SK-N-SH (cell line): ENCODE data around the gene ATP2B2. TPM values are rescaled to one million over a fixed set of nuclear protein-coding genes. Genes with fewer than 3 reads are reported as not detected.

Source experiments
- CTCF ChIA-PET: fragments of 300-600, 350-600 bp; formaldehyde crosslinking; extraction: SDS; loops from one replicate; lab custom pipeline; 2021; lab: Yijun Ruan, JAX
- POLR2A ChIA-PET: fragments of 350-600 bp; sonication (Branson Sonifier 250); formaldehyde crosslinking; extraction: SDS; loops from one replicate; lab custom pipeline; 2020; ENCODE audit warnings: antibody characterized with exemption, inconsistent platforms; lab: Yijun Ruan, JAX
- DNase-seq: peaks from one replicate; pipeline ENCODE4 v3.0.0; 2012
- H2AFZ ChIP-seq: fragments of 200-600 bp; sonication (generic); 2 replicates; pipeline ENCODE4 v1.8.1; 2016; ENCODE audit warnings: antibody characterized with exemption, mild to moderate bottlenecking, low read depth
- H3F3A ChIP-seq: fragments of 200-600 bp; sonication (generic); replicated peaks from 2 replicates; pipeline ENCODE3; 2016; ENCODE audit warnings: antibody characterized with exemption, mild to moderate bottlenecking; ENCODE audit not compliant: insufficient read depth
- H3K27ac ChIP-seq, 2 experiments: fragments of 200-500 bp in 1 of 2; fragments of 200-600 bp in 1 of 2; sonication (Bioruptor generic) in 1 of 2; sonication (generic), shearing (Covaris generic) in 1 of 2; 2 replicates each; pipeline versions ENCODE4 v1.5.1 to v1.6.1; 2014 to 2016; ENCODE audit warnings: low read depth in 2 of 2, inconsistent platforms in 1 of 2, low read length in 1 of 2, mild to moderate bottlenecking in 1 of 2, mixed read lengths in 1 of 2
- H3K27me3 ChIP-seq: fragments of 200-600 bp; sonication (generic), shearing (Covaris generic); 2 replicates; pipeline ENCODE4 v1.6.1; 2016; ENCODE audit warnings: mixed run types; ENCODE audit not compliant: insufficient read depth
- H3K36me3 ChIP-seq, 2 experiments: fragments of 200-500 bp in 1 of 2; fragments of 200-600 bp in 1 of 2; sonication (Bioruptor generic) in 1 of 2; sonication (generic) in 1 of 2; replicated peaks in 1 of 2; 2 replicates each; pipeline versions ENCODE3 to v1.5.1; 2014 to 2016; ENCODE audit warnings: low read length in 1 of 2, mild to moderate bottlenecking in 1 of 2; ENCODE audit not compliant: insufficient read depth in 2 of 2, control insufficient read depth in 1 of 2
- H3K4me1 ChIP-seq, 2 experiments: fragments of 200-500 bp in 1 of 2; fragments of 200-600 bp in 1 of 2; sonication (Bioruptor generic) in 1 of 2; sonication (generic), shearing (Covaris generic) in 1 of 2; 2 replicates each; pipeline versions ENCODE4 v1.5.1 to v1.6.1; 2014 to 2016; ENCODE audit warnings: low read depth in 1 of 2, low read length in 1 of 2, mixed run types in 1 of 2; ENCODE audit not compliant: insufficient read depth in 2 of 2, control insufficient read depth in 1 of 2
- H3K4me2 ChIP-seq: fragments of 200-600 bp; sonication (generic), shearing (Covaris generic); 2 replicates; pipeline ENCODE4 v1.6.1; 2017; ENCODE audit warnings: mixed run types
- H3K4me3 ChIP-seq, 2 experiments: fragments of 200-500 bp in 1 of 2; fragments of 200-600 bp in 1 of 2; sonication (Bioruptor generic) in 1 of 2; sonication (generic), shearing (Covaris generic) in 1 of 2; 2 replicates each; pipeline versions ENCODE4 v1.5.1 to v1.8.1; 2014 to 2016; ENCODE audit warnings: low read depth in 2 of 2, inconsistent platforms in 1 of 2, low read length in 1 of 2, mild to moderate bottlenecking in 1 of 2, mixed read lengths in 1 of 2, moderate library complexity in 1 of 2
- H3K79me2 ChIP-seq: fragments of 200-600 bp; sonication (generic); 2 replicates; pipeline ENCODE4 v1.8.1; 2017; ENCODE audit warnings: mild to moderate bottlenecking; ENCODE audit not compliant: insufficient read depth
- H3K9ac ChIP-seq: fragments of 200-600 bp; sonication (generic); 2 replicates; pipeline ENCODE4 v1.6.1; 2017; ENCODE audit warnings: mixed run types
- H3K9me2 ChIP-seq: fragments of 200-600 bp; sonication (generic); 2 replicates; pipeline ENCODE4 v1.6.1; 2017; ENCODE audit warnings: mixed run types
- H3K9me3 ChIP-seq: fragments of 200-600 bp; sonication (generic); 2 replicates; pipeline ENCODE4 v1.6.1; 2017; ENCODE audit warnings: mixed run types, mild to moderate bottlenecking, moderate library complexity
- H4K20me1 ChIP-seq: fragments of 200-600 bp; sonication (generic); 2 replicates; pipeline ENCODE4 v1.6.1; 2017; ENCODE audit warnings: mild to moderate bottlenecking, mixed run types; ENCODE audit not compliant: insufficient read depth
- CHD2 ChIP-seq: fragments of 150-350 bp; IDR thresholded peaks from 2 replicates; pipeline ENCODE4 v1.6.1; 2018; ENCODE audit warnings: low read length; ENCODE audit not compliant: partially characterized antibody
- ELF1 ChIP-seq: IDR thresholded peaks from 2 replicates; pipeline ENCODE4 v1.4.0; 2012
- EP300 ChIP-seq, 2 experiments: IDR thresholded peaks; 2 replicates each; pipeline versions ENCODE4 v1.4.0 to v1.6.1; 2012; ENCODE audit warnings: borderline replicate concordance in 1 of 2, low read depth in 1 of 2, low read length in 1 of 2
- EZH2phosphoT487 ChIP-seq: fragments of 200-600 bp; sonication (generic); IDR thresholded peaks from 2 replicates; pipeline ENCODE4 v1.6.1; 2017; ENCODE audit warnings: low read depth, mixed run types, mild to moderate bottlenecking, antibody characterized with exemption, moderate library complexity, borderline replicate concordance
- FOSL2 ChIP-seq: IDR thresholded peaks from 2 replicates; pipeline ENCODE4 v1.4.0; 2012; ENCODE audit warnings: low read depth, mild to moderate bottlenecking, moderate library complexity, borderline replicate concordance
- FOXM1 ChIP-seq: IDR thresholded peaks from 2 replicates; pipeline ENCODE4 v1.4.0; 2012; ENCODE audit warnings: low read depth, mild to moderate bottlenecking
- GABPA ChIP-seq: IDR thresholded peaks from 2 replicates; pipeline ENCODE4 v1.4.0; 2012; ENCODE audit warnings: low read depth, mild to moderate bottlenecking
- GATA2 ChIP-seq: sonication (generic); formaldehyde crosslinking; IDR thresholded peaks from 2 replicates; pipeline ENCODE4 v1.5.0; 2020; ENCODE audit warnings: mild to moderate bottlenecking, missing genetic modification reagents
- JUND ChIP-seq: IDR thresholded peaks from 2 replicates; pipeline ENCODE4 v1.4.0; 2012
- MXI1 ChIP-seq: IDR thresholded peaks from 2 replicates; pipeline ENCODE4 v1.6.1; 2012; ENCODE audit warnings: mild to moderate bottlenecking, low read depth, low read length, improper control_type of control experiment
- NRF1 ChIP-seq: IDR thresholded peaks from 2 replicates; pipeline ENCODE4 v1.6.1; 2012; ENCODE audit warnings: low read depth, mild to moderate bottlenecking, low read length
- RAD21 ChIP-seq: IDR thresholded peaks from 2 replicates; pipeline ENCODE4 v1.6.1; 2012; ENCODE audit warnings: mild to moderate bottlenecking, low read length
- RCOR1 ChIP-seq: fragments of 150-350 bp; IDR thresholded peaks from 2 replicates; pipeline ENCODE4 v1.6.1; 2017; ENCODE audit warnings: antibody characterized with exemption, low read length
- RFX5 ChIP-seq: IDR thresholded peaks from 2 replicates; pipeline ENCODE4 v1.6.1; 2012; ENCODE audit warnings: mild to moderate bottlenecking, improper control_type of control experiment, low read length
- RXRA ChIP-seq: IDR thresholded peaks from 2 replicates; pipeline ENCODE4 v1.4.0; 2012; ENCODE audit warnings: low read depth, mild to moderate bottlenecking, borderline replicate concordance
- TCF12 ChIP-seq: IDR thresholded peaks from 2 replicates; pipeline ENCODE4 v1.4.0; 2012
- YY1 ChIP-seq: IDR thresholded peaks from 2 replicates; pipeline ENCODE4 v1.4.0; 2012; ENCODE audit warnings: low read depth, mild to moderate bottlenecking
- WGBS: methylation state at CpG from one replicate; pipeline ENCODE4 v1.1.6; 2017; ENCODE audit warnings: low lambda C conversion rate; 5-methylcytosine and 5-hydroxymethylcytosine counted together
- polyA plus RNA-seq, 3 experiments: library from polyadenylated mRNA; depleted of rRNA; stranded (reverse); fragments of >200 nt; gene quantifications; 2 replicates each; pipeline ENCODE4 v1.2.3, GENCODE V29; 2012
- TF ChIP-seq, protein P1 (sequence below): fragments of 150-350 bp; IDR thresholded peaks from 2 replicates; pipeline ENCODE4 v1.6.1; 2017; ENCODE audit warnings: antibody characterized with exemption, low read length, low read depth, borderline replicate concordance
- TF ChIP-seq, protein P2 (sequence below): IDR thresholded peaks from 2 replicates; pipeline ENCODE4 v1.4.0; 2012; ENCODE audit warnings: low read depth, borderline replicate concordance
- TF ChIP-seq, protein P3 (sequence below): IDR thresholded peaks from 2 replicates; pipeline ENCODE4 v1.4.0; 2012; ENCODE audit warnings: low read depth
- TF ChIP-seq, protein P4 (sequence below): IDR thresholded peaks from 2 replicates; pipeline ENCODE4; 2012

Gene ATP2B2
- polyA plus RNA-seq, 1 of the 3 experiments (the other 2 are of a cell fraction), result 0.15 TPM

DNA sequence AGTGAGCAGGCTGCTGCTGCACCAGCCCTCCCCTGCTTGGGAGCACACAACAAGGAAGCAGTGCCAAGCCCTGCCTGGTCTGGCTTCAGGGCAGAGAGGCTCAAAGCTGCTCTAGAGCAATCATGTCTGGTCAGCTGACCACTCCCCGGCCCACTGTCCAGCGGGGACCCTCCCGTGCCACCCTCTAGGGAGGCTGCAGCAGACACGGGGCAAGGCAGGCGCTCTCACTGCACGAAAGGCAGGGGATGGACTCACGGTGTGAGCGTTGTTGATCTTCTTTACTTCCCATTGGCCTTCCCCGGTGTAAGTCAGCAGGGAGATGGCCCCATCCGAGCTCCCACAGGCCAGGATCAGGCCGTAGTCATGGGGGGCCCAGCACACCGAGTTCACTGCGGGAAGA is 193.7 kb downstream of the ATP2B2 start:
- no peak overlapping the region for H2AFZ ChIP-seq
- H3K27me3 ChIP-seq, result no peaks in the 10 kb centered on the region
- H3K4me2 ChIP-seq, result no peak overlapping the region
- 94% methylated on average over 5 of the region's 13 CpGs for WGBS
- H3K9me3 ChIP-seq, result no peaks in the 10 kb centered on the region
- POLR2A ChIA-PET, result interaction anchor here (1.6 kb wide), 1 partner anchor 9 kb away, joined by 7 read pairs; the partner anchor contains the start of gene SEC13
- H3K36me3 ChIP-seq, result peaks cover 77 to 79% of the 10 kb centered on the region in 2 experiments
- no peaks in the 10 kb centered on the region for H3K9me2 ChIP-seq
- H3K27ac ChIP-seq, result no peak overlapping the region
- TF ChIP-seq RCOR1 (no peak), GABPA (no peak), EP300 (IDR thresholded peaks at IDR 0.05; ENCODE audit: borderline replicate concordance in 1 of 2, low read depth in 1 of 2, low read length in 1 of 2) (no peak), NRF1 (no peak), GATA2 (CRISPR knock-in tag) (no peak), ELF1 (no peak), YY1 (no peak), TCF12 (no peak), CHD2 (no peak), FOSL2 (no peak)
- TF ChIP-seq, protein P1, sequence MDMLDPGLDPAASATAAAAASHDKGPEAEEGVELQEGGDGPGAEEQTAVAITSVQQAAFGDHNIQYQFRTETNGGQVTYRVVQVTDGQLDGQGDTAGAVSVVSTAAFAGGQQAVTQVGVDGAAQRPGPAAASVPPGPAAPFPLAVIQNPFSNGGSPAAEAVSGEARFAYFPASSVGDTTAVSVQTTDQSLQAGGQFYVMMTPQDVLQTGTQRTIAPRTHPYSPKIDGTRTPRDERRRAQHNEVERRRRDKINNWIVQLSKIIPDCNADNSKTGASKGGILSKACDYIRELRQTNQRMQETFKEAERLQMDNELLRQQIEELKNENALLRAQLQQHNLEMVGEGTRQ, result no peak
- TF ChIP-seq, protein P2, sequence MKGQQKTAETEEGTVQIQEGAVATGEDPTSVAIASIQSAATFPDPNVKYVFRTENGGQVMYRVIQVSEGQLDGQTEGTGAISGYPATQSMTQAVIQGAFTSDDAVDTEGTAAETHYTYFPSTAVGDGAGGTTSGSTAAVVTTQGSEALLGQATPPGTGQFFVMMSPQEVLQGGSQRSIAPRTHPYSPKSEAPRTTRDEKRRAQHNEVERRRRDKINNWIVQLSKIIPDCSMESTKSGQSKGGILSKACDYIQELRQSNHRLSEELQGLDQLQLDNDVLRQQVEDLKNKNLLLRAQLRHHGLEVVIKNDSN, result no peak
- TF ChIP-seq, protein P3, sequence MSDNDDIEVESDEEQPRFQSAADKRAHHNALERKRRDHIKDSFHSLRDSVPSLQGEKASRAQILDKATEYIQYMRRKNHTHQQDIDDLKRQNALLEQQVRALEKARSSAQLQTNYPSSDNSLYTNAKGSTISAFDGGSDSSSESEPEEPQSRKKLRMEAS, result no peak
- TF ChIP-seq, protein P4, sequence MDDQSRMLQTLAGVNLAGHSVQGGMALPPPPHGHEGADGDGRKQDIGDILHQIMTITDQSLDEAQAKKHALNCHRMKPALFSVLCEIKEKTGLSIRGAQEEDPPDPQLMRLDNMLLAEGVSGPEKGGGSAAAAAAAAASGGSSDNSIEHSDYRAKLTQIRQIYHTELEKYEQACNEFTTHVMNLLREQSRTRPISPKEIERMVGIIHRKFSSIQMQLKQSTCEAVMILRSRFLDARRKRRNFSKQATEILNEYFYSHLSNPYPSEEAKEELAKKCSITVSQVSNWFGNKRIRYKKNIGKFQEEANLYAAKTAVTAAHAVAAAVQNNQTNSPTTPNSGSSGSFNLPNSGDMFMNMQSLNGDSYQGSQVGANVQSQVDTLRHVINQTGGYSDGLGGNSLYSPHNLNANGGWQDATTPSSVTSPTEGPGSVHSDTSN, result no peak
- TF ChIP-seq, all 33 proteins: peak for 0
- CTCF ChIA-PET, result interaction anchor here (0.7 to 1.6 kb wide), 2 partner anchors 24 to 447 kb away, joined by 4 read pairs; no protein-coding TSS in a partner anchor
- Histone ChIP-seq H3F3A (peaks cover 5% of the 10 kb centered on the region), H3K9ac (no peak overlapping the region), H3K79me2 (peaks cover 25% of the 10 kb centered on the region), H3K4me1 (peaks cover 0 to 5% of the 10 kb centered on the region in 2 experiments; a peak in 1 of 4 replicates), H3K4me3 (no peak overlapping the region), H4K20me1 (peaks cover 23% of the 10 kb centered on the region)
- no peak for DNase-seq

DNA sequence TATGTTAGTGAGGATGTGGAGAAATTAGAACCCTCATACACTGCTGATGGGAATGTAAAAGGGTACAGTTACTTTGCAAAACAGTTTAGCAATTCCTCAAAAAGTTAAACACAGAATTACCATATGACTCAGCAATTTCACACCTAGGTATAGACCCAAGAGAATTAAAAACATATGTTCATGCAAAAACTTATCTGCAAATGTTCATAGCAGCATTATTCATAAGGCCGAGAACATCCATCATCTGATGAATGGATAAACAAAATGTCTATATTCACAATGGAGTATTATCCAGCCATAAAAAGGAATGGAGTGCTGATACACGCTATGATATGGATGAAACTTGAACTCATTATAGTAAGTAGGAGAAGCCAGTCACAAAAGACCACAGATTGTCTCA is 194.8 kb downstream of the ATP2B2 start:
- Histone ChIP-seq H3K9ac (no peak overlapping the region), H3K27ac (peak overlapping the region in 1 of 2 experiments; percentile 14; a peak in 1 of 4 replicates), H3K4me3 (no peak overlapping the region), H3K4me2 (no peak overlapping the region), H4K20me1 (peaks cover 23% of the 10 kb centered on the region), H3K9me3 (no peaks in the 10 kb centered on the region), H3K79me2 (peaks cover 16% of the 10 kb centered on the region; the same call in 1 of the 2 replicates), H2AFZ (no peak overlapping the region), H3K36me3 (peaks cover 75 to 78% of the 10 kb centered on the region in 2 experiments), H3K4me1 (peaks cover 0 to 5% of the 10 kb centered on the region in 2 experiments; a peak in 1 of 4 replicates), H3K9me2 (no peaks in the 10 kb centered on the region), H3K27me3 (no peaks in the 10 kb centered on the region), H3F3A (peaks cover 5% of the 10 kb centered on the region)
- POLR2A ChIA-PET, result no interaction called here
- TF ChIP-seq, protein P3, result no peak
- TF ChIP-seq TCF12 (no peak), EZH2phosphoT487 (no peak), MXI1 (no peak), CHD2 (no peak), NRF1 (no peak), FOXM1 (no peak), RFX5 (no peak), RXRA (no peak), GABPA (no peak), RAD21 (no peak), JUND (no peak)
- CTCF ChIA-PET, result no interaction called here
- WGBS, result 87% methylated on average over 2 of the region's 2 CpGs
- no peak for DNase-seq
